Suppressor macrophage (primary cell): ENCODE results near the gene PGPEP1.

Source experiments
- DNase-seq, 4 experiments: peaks; one replicate each; pipeline ENCODE4 v3.0.0-alpha.2; 2020 to 2022
- total RNA-seq, 17 experiments: gene quantifications; one replicate each; lab custom pipeline; 2026; ENCODE audit warnings: mixed read lengths in 6 of 17, inconsistent platforms in 3 of 17; lab: John Stamatoyannopoulos, UW

PGPEP1 gene, protein sequence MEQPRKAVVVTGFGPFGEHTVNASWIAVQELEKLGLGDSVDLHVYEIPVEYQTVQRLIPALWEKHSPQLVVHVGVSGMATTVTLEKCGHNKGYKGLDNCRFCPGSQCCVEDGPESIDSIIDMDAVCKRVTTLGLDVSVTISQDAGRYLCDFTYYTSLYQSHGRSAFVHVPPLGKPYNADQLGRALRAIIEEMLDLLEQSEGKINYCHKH
- 7.7 to 97.5 (median 61.7) reads per million in 17 experiments for total RNA-seq

DNA sequence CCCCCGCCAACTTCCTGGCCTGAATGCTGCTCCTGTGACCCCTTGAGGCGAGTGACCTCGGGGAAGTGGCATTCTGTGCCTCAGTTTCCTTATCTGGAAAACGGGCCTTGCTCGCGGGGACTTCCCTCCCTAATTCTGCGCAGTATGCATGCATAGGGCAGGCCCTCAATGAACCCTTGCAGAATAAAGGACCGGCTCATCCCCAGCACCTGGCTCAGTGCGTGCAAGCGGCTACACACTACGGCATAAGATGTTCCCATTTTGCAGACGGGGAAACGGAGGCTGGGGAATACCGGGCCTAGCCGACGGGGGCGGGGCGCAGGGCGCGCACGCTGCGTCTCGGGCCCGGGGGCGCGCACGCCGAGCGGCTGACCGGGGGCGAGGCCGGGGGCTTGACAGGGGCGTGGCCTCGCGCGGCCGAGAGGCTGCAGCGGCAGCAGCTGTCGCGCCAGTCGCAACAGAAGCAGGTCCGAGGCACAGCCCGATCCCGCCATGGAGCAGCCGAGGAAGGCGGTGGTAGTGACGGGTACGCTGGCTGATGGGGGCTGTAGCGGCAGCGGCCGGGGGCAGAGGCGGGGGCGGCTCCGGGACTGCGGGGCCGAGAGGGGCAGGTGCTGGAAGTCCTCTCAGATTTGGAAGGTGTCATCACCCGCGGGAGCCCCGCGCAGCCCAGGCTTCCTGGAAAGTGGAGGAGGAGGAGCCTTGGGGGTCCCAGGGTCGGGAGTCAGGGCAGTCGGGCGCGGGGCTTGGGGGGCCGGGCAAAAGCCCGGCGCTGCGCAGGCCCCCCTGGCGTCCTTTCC is at the start of gene PGPEP1:
TSS of gene PGPEP1 (plus strand) at position 409 of the 800 bp plus-strand sequence. CDS start at position 493, 84 bp downstream.
- DNase-seq, result peak; percentile 71 to 93 (median 86)

DNA sequence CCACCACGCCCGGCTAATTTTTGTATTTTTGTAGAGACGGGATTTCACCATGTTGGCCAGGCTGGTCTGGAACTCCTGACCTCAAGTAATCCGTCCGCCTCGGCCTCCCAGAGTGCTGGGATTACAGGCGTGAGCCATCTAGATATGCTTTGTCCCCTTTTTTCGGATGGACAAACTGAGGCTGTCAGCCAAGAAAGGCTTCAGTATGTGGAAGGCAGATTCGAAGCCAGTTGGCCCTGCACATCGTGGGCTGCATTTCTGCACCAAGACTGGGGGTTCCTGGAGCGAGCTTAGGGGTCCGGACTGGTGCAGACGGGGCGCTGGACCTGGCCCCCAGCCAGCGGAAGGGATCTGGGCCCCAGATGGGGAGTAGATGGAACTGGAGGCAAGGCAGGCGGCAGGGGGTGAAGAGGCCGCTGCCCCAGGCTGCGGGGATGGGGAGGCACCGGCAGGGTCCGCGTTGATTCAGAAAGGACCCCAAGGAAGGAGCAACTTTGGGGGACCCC is 49.3 kb upstream of the PGPEP1 start:
- DNase-seq, result peak in 1 of 4 experiments; percentile 30

DNA sequence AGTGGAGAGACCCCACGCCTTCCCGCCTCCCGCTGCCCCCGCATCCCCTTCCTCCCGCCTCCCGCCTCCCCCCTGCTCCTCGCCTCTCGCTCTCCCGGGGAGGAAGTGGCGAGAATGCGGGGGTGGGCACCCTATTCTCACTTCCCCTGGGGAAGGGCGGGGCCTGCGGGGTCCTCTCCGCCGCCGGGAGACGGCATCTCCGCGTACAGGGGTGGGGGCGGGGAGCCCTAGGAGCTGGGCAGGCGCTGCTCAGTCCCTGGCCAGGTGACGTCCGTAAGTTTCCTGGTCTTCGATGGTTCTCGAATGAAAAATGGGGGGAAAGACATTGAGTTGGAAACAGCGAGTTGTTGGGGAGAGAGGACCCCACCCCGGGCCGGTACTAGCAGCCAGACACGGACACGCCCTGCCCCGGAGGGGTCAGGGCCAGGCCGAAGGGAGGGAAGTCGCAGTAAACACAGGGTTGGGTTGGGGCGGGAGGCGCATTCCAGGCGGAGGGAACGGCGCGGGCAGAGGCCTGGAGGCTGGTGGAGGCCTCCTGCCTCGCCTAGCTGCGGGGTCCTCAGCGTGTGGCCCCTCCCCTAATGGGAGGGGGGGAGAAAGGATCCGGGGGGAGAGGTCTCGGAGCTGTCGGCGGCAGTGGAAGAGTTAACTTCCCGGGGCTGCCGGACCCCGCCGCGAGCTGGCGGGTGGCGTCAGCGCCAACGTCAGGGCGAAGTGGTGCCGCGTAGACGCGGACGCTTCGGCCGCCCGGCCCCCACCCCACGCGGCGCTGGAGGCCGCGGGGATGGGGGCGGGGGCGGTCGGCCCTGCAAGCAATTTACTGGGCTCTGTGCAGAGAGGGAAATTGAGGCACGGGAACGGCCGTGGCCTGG is 48.6 kb upstream of the PGPEP1 start:
- peak; percentile 91 to 97 (median 96) for DNase-seq

DNA sequence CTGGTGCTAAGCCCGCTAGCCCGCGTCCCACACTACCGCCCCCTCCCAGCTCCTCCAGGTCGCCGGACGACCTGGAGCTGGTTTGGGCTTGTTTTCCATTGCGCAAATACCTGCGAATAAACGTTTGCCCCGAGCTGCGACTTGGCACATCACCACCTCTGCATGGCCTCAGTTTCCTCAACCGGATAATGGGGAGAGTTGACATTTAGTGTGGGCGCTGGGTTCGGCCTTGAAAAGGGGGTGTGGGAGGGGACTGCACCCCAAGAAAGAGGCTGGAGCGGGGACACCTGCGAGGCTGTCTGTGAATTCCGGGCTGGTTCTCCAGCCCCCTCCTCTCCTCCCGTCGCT is 48.0 kb upstream of the PGPEP1 start:
- DNase-seq, result no peak

DNA sequence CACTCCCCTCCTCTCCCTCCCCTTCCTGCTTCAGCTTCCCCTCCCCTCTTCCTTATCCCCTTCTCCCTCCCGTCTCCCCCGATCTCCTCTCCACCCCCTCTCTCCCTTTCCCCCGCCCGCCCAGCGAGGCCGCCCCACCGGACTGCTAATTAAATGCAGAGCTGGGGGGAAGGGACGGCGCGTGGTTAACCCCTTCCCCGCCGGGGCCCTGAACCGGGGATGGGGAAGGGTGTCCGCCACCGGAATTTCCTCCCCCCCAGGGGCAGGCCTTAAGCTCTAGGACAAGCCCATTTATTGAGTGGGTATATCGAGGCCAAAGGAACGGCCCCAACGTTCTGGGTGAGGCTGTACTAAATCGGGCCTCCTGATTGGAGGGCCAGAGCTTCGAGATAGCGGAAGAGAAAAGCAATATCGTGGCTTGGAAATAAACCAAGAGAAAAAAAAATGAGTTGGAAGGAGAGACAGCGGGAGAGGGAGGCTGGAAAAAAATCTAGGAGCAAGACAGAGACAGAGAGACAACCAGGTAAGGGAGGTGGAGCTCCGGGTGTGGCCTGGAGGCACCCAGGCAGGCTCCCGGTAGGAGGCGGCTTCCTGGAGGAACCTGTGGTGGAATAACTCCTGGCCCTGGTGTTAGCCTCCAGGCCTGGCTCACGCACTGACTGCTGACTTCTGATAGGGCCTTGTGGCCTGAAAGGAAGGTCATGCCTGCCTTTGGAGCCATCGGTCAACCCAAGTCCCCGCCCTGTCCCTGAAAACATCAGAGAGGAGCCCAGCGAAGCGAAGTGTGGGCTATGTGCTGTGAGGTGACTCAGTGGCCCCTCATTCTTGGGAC is 47.4 kb upstream of the PGPEP1 start:
- DNase-seq, result peak; percentile 83 to 90 (median 88)

DNA sequence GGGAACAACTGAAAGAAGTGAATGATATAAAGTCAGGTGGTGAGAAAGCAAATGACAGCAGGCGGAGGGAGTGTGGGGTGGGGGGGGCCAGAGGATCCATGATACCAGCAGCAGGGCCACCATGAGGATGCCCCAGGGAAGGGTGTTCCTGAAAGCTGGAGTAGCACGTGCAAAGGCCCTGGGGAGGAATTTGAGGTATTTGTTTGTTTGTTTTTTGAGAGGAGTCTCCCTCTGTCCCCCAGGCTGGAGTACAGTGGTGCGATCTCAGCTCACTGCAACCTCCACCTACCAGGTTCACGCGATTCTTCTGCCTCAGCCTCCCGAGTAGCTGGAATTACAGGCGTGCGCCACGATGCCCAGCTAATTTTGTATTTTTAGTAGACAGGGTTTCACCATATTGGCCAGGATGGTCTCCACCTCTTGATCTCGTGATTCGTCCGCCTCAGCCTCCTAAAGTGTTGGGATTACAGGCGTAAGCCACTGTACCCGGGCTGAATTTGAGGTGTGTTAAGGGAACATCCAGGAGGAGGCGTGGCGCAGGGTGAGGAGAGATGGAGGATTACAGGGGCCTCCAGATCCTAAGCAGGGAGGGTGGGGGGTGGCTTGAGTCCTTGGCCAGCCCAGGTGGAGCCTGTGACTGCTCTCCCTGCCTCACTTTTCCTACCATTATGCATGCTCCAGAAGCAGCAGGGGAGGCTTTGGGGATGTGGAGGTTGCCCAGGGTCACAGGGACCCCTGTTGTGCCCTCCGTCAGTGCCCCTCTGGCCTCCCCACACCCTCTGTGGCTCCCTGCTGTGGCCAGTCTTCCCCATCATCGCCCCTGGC is 46.5 kb upstream of the PGPEP1 start:
- DNase-seq, result no peak

DNA sequence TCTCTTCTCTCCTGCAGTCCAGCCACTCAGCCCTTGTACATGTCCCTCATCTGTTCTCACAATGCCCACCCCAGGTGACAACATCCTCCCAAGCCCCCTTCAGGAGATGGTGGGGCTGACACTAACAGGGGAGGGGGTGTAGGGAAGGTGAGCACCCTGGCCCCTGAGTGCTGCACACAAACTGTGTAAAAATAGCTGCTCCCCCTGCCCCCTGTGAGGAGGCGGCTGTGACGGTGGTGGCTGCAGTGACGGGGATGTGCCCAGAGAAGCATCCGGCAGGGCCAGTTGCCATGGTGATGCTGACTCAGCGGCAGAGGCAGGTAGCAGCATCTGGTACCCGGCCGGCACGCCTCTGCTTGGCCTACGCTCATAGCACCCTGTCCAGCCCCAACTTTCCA is 45.9 kb upstream of the PGPEP1 start:
- no peak for DNase-seq

DNA sequence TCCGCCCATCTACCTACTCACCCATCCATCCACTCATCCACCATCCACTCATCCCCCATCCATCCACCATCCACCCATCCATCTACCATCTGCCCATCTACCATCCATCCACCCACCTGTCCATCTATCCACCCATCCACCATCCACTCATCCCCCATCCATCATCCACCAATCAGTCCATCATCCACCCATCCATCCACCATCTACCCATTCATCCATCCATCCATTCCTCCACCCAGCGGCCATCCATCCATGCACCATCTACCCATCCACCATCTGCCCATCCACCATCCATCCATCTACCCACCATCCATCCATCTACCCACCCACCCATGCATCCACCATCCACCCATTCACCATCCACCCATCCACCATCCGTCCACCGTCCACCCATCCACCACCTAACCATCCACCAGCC is 45.4 kb upstream of the PGPEP1 start:
- no peak for DNase-seq

DNA sequence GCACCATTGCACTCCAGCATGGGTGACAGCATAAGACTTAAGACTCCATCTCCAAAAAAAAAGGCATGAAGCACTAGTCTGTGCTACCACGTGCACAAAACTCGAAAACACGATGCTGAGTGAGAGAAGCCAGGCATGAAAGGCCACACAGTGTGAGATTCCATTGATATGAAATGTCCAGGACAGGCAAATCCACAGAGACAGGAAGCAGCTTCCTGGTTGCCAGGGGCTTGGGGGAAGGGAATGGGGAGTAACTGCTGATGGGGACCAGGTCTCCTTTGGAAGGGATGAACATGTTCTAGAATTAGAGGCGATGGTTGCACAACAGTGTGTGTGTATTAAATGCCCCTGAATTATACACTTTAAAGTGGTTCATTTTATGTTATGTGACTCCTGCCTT is 43.1 kb upstream of the PGPEP1 start:
- DNase-seq, result no peak

DNA sequence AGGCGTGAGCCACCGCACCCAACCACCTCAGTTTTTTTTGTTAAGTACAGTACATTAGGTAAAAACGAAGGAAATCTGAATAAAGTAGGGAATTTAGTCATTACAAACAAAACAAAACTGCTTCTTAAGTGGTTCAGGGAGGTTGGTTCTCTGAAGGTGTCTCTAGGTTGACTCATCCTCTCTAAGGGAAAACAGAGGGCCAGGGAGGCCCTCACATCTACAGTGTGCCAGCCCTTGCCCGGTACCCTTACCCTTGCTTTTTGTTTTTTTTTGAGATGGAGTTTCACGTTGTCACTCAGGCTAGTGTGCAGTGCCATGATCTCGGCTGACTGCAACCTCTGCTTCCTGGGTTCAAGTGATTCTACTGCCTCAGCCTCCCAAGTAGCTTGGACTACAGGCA is 41.8 kb upstream of the PGPEP1 start:
- DNase-seq, result no peak

DNA sequence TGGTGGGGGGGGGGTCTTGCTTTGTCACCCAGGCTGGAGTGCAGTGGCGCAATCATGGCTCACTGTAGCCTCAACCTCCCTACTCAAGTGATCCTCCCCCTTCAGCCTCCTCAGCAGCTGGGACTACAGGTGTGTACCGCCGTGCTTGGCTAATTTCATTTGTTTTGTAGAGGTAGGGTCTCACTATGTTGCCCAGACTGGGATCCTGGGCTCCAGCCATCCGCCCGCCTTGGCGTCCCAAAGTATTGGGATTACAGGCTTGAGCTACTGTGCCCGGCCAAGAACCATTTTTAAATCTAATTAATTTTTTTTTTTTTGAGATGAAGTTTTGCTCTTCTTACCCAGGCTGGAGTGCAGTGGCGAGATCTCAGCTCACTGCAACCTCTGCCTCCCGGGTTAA is 40.7 kb upstream of the PGPEP1 start:
- DNase-seq, result no peak

DNA sequence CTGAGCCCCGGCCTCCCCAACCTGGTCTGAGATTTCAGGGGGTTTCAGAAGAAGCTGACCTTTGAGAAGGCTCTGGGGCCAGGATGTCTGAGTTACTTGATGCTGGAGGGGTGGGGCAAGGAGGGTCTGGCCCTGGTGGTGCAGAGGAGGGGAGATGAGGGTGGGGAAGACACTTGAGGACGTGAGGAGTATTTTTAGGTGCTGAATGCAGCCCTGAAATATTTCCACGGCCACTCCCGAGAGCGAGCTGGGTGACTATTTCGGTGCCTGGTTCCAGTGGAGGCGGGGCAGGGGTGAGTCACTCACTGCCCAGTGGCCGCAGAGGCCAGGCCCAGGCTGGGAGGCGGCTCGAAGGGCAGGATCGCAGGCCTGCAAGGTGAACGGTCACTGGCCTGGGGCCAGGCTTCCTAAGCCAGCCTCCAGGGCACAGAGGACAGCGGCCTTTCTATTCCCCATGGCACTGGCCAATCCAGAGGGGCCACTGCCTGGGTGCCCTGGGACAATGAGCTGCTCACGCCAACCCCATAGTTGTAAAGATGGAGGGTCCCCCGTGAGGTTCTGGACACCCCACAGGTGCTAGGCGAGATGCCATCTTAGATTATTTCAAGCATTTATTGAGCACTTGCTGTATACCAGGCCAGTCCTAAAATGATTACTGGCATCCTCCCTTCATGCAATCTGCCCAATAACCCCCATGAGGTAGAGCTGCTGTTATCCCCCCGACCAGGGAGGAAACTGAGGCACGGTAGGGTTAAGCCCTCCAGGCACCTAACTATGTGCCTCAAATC is 39.3 kb upstream of the PGPEP1 start:
- DNase-seq, result peak; percentile 67 to 85 (median 77)

DNA sequence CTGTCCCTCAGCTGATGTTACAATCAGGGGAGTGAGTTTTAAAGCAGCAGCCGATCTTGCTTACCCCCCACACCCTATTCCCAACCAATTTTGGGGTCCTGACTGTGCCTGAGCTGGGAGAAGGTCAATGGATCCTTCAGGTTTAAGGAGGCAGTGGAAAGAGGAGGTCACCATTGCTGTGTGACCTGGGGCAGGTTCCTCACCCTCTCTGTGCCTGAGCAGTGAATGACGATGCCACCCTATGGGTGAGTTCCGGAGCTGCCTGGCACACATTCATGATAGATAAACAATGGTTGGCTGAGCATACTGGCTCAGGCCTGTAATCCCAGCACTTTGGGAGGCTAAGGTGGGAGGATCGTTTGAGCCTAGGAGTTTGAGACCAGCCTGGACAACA is 38.7 kb upstream of the PGPEP1 start:
- DNase-seq, result peak in 1 of 4 experiments; percentile 3

DNA sequence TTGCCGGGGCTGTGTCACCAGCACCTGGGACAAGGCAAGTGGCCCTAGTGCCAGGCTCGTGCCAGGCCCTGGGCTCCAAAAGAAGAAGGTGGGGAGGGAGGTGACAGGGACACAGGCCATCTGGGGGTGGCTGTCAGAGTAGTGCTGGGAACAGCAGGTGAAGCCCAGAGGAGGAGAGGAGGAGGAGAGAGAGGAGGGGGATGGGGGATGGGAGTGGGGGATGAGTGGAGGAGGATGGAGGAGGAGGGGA is 36.3 kb upstream of the PGPEP1 start:
- peak; percentile 27 to 50 (median 36) for DNase-seq

DNA sequence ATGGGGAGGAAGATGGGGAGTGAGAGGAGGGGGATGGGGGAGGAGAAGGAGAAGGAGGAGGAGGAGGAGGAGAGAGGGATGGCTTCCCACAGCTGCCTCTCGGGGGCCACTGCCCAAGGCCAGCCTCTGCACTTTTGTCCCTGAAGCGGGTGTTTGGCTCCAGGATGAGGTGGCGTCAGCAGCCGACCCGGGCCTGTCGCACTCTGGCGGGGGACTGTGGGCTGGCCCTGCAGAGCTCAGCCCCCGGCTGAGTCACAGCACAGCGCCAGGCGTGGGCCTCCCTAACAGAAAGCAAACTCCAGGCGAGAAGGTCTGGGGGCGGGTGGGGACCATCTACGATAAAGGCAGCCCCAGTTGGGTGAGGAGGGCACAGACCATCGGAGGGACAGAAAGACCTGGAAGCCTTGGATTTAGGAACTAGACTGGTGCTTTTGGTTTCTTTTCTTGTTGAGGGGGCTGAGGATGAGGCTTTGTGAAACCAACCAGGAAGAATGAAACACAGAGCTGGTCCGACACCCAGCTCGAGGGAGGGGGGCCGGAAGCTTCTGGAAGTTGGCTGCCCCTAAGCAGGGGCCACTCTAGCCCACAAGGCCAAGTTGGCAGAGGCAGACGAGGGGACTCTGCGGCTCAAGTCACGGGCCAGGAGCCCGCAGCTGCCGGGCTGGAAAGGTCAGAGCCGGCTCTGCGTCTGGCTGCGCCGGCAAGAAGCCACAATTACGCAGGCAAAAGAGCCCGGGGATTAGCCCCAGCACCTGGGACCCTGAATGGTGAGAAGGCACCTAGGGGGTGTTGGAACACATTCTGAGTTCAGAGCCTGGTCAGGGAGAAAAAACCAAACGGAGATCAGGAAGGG is 35.7 kb upstream of the PGPEP1 start:
- peak; percentile 90 to 95 (median 94) for DNase-seq

DNA sequence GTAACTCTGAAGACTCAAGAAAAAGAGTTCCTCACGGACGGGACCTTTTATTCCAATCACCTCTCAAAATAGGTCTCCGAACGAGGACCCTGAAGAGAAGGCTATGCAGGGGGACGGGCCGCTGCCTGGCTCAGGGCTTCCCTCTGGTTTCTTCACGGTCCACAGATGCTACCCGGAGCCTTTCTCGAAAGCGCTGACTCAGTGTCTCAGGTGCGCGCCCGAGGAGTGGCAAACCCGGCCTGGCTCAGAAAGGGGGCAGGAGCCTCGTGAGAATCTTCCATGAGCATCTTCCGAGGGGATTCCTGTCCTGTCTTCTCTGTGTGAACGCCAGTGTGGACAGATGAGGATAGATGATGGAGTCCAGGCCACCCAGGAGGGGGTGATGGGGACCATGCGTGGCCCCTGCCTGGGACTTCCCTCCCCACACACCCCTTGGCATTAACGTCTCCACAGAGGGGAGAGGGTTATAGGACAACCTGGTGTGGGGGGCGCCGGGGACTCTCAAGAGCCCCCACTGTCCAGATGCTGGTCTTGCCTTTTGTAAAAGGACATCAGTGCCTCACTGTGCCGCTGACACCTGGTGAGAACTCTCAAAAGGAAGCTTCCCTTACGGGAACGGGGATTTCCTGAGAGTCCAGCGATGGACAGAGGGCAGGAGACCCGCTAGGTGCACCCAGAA is 34.0 kb upstream of the PGPEP1 start:
- DNase-seq, result peak in 1 of 4 experiments; percentile 1

DNA sequence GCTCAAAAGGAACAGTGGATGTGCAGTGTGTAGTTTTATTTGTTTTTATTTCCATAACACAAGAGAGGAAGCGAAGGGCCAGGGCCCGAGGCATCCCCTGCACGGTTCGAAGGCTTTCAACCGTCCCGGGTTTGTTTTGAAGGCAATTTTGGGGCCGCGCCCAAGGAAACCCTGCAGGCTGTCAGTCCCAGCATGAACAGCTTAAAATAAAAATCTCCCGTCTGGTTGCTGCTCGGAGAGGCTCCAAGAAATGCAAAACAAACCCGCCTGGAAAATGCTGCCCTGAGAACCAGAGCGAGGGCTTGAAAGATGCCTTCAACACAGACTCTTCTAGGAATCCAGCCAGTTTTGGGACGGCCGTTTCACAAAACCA is 33.5 kb upstream of the PGPEP1 start:
- DNase-seq, result no peak

DNA sequence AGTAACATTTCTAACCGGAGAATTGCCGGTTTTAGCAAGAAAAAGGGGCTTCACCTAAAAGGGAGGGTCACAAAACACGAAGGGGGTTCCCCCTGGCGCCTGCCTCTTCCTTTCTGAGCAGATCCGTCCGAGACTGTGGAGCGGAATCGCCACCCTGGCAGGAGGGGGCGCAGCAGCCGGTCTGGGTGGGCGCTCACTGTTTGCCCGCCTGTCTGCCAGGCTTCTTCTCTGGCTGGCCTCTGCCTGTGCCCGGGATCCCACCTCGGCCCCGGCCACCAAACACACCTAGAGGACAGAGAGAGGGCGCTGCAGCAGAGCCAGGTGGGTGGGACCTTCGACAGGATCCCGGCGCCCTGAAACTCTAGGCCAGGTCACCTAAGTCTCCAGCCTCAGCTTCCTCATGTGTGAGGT is 33.1 kb upstream of the PGPEP1 start:
- DNase-seq, result no peak
